ENCODE results near the gene PTPDC1.

DNA sequence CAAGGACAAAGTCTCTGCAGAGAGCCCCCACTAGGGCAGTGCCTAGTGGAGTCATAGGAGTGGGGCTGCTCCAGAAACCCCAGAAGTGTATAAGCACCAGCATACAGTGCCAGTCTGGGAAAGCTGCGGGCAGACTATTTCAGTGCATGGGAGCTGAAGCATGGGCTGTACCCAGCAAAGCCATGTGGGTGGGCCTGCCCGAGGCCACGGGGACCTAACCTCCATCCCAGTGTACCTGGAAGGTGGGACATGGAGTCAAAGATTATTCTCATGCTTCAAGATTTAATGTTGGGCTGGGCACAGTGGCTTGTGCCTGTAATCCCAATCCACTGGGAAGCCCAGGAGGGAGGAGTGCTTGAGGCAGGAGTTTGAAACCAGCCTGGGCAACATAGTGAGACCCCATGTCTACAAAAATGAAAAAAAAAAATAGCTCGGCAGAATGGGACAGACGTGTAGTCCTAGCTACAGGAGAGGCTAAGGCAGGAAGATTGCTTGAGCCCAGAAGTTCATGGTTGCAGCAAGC is 36.7 kb downstream of the PTPDC1 start:
- TF ChIP-seq EZH2 (IDR thresholded peaks at IDR 0.05) (no peak), EZH2phosphoT487 (IDR thresholded peaks at IDR 0.05) (no peak)
- TF ChIP-seq, protein P1, sequence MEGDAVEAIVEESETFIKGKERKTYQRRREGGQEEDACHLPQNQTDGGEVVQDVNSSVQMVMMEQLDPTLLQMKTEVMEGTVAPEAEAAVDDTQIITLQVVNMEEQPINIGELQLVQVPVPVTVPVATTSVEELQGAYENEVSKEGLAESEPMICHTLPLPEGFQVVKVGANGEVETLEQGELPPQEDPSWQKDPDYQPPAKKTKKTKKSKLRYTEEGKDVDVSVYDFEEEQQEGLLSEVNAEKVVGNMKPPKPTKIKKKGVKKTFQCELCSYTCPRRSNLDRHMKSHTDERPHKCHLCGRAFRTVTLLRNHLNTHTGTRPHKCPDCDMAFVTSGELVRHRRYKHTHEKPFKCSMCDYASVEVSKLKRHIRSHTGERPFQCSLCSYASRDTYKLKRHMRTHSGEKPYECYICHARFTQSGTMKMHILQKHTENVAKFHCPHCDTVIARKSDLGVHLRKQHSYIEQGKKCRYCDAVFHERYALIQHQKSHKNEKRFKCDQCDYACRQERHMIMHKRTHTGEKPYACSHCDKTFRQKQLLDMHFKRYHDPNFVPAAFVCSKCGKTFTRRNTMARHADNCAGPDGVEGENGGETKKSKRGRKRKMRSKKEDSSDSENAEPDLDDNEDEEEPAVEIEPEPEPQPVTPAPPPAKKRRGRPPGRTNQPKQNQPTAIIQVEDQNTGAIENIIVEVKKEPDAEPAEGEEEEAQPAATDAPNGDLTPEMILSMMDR (IDR thresholded peaks at IDR 0.05), result no peak
